Calu3 (cell line): ENCODE measurements around the gene WBP1L. TPM values are rescaled to one million over a fixed set of nuclear protein-coding genes. Genes with fewer than 3 reads are reported as not detected.
"Not testable (repeated sequence)": the region's sequence is repeated elsewhere in the genome, so short reads cannot be mapped to it uniquely, and the experiment has no call there.

Experiments
- BruUV-seq: library from RNA; stranded (reverse); fragments of 400-500 nt; replicated peaks from 2 replicates; lab custom pipeline; 2021; lab: Mats Ljungman, UMichigan
- CTCF ChIA-PET: fragments of 300-600 bp; sonication (Branson Sonifier 250); formaldehyde crosslinking; loops from one replicate; lab custom pipeline; 2022; ENCODE audit warnings: antibody characterized with exemption; lab: Charles Lee
- DNase-seq: peaks from one replicate; pipeline ENCODE4 v3.0.0; 2022
- H3K27ac Mint-ChIP-seq: one replicate; pipeline ENCODE4 v1.8.0; 2022; ENCODE audit warnings: mixed read lengths; ENCODE audit not compliant: unreplicated experiment
- H3K27me3 Mint-ChIP-seq: one replicate; pipeline ENCODE4 v1.8.0; 2022; ENCODE audit warnings: mixed read lengths; ENCODE audit not compliant: unreplicated experiment
- H3K36me3 Mint-ChIP-seq: one replicate; pipeline ENCODE4 v1.8.0; 2022; ENCODE audit warnings: mild to moderate bottlenecking, moderate library complexity, mixed read lengths; ENCODE audit not compliant: insufficient read depth, unreplicated experiment
- H3K4me1 Mint-ChIP-seq: one replicate; pipeline ENCODE4 v1.8.0; 2022; ENCODE audit warnings: mild to moderate bottlenecking, low read depth, mixed read lengths; ENCODE audit not compliant: unreplicated experiment
- H3K4me3 Mint-ChIP-seq: one replicate; pipeline ENCODE4 v1.8.0; 2022; ENCODE audit warnings: mild to moderate bottlenecking, low read depth, moderate library complexity, mixed read lengths; ENCODE audit not compliant: unreplicated experiment
- H3K9me3 Mint-ChIP-seq: one replicate; pipeline ENCODE4 v1.8.0; 2022; ENCODE audit warnings: low read depth, mixed read lengths; ENCODE audit not compliant: unreplicated experiment
- CTCF ChIP-seq: fragments of 200-600 bp; IDR thresholded peaks from one replicate; pipeline ENCODE4 v1.8.0; 2022; ENCODE audit warnings: antibody characterized with exemption; ENCODE audit not compliant: unreplicated experiment
- intact Hi-C: fragments of 100-400 bp; cut with micrococcal nuclease; formaldehyde crosslinking; loops from one replicate; pipeline ENCODE4 v1.10.0; 2022; ENCODE audit not compliant: unreplicated experiment
- total RNA-seq: library from RNA; stranded (reverse); gene quantifications from 2 replicates; pipeline ENCODE4 v1.2.3, GENCODE V29; 2022

Gene WBP1L
- total RNA-seq, 1 experiment from 2014 or later, result 19.9 TPM

GRCh38 chr10:102819054-102819453 is 75.3 kb downstream of the WBP1L start:
- no TSS peak for BruUV-seq
- intact Hi-C loops, result no loop called here
- TF ChIP-seq CTCF, result no peak
- Mint-ChIP-seq H3K36me3 (no peaks in the 10 kb centered on the region), H3K27ac (no peak overlapping the region), H3K9me3 (no peaks in the 10 kb centered on the region), H3K4me3 (no peak overlapping the region), H3K4me1 (no peaks in the 10 kb centered on the region), H3K27me3 (no peaks in the 10 kb centered on the region)
- CTCF ChIA-PET, result no interaction called here
- DNase-seq, result no peak

- H3K4me1 Mint-ChIP-seq, BruUV-seq, DNase-seq, intact Hi-C loops, CTCF ChIA-PET, H3K27ac Mint-ChIP-seq, H3K4me3 Mint-ChIP-seq, H3K36me3 Mint-ChIP-seq, H3K9me3 Mint-ChIP-seq, H3K27me3 Mint-ChIP-seq: not testable (repeated sequence)
These were observed 76.3 kb downstream of the WBP1L start for GRCh38 chr10:102820008-102820407.

GRCh38 chr10:102822222-102822621 is 78.5 kb downstream of the WBP1L start:
- no peak overlapping the region for H3K27ac Mint-ChIP-seq
- CTCF ChIA-PET, result no interaction called here
- no peaks in the 10 kb centered on the region for H3K36me3 Mint-ChIP-seq
- H3K4me3 Mint-ChIP-seq, result no peak overlapping the region
- TF ChIP-seq CTCF, result no peak
- H3K4me1 Mint-ChIP-seq, result no peaks in the 10 kb centered on the region
- DNase-seq, result no peak
- no peaks in the 10 kb centered on the region for H3K9me3 Mint-ChIP-seq
- intact Hi-C loops, result no loop called here
- no TSS peak for BruUV-seq
- H3K27me3 Mint-ChIP-seq, result no peaks in the 10 kb centered on the region

GRCh38 chr10:102824664-102825063 is 80.9 kb downstream of the WBP1L start:
- BruUV-seq, result no TSS peak
- Mint-ChIP-seq H3K4me3 (no peak overlapping the region), H3K9me3 (no peaks in the 10 kb centered on the region), H3K27me3 (peaks cover 2% of the 10 kb centered on the region), H3K27ac (no peak overlapping the region), H3K36me3 (no peaks in the 10 kb centered on the region), H3K4me1 (no peaks in the 10 kb centered on the region)
- no peak for TF ChIP-seq CTCF
- intact Hi-C loops, result no loop called here
- DNase-seq, result no peak
- CTCF ChIA-PET, result no interaction called here

- H3K4me1 Mint-ChIP-seq, result no peaks in the 10 kb centered on the region
- no peak for DNase-seq
- peaks cover 18% of the 10 kb centered on the region for H3K27me3 Mint-ChIP-seq
- H3K4me3 Mint-ChIP-seq, result no peak overlapping the region
- H3K36me3 Mint-ChIP-seq, result no peaks in the 10 kb centered on the region
- TF ChIP-seq CTCF, result no peak
- no TSS peak for BruUV-seq
- intact Hi-C loops, result no loop called here
- H3K27ac Mint-ChIP-seq, result no peak overlapping the region
- CTCF ChIA-PET, result interaction anchor here (0.7 kb wide), 1 partner anchor 26 kb away, joined by 3 read pairs; no protein-coding TSS in a partner anchor
- H3K9me3 Mint-ChIP-seq, result no peaks in the 10 kb centered on the region
These were observed 82.5 kb downstream of the WBP1L start for GRCh38 chr10:102826148-102826796.
